Subcutaneous abdominal adipose tissue (tissue), 5 donors: Measurements from ENCODE around the gene MDH1B.
"Not testable (repeated sequence)": the region's sequence is repeated elsewhere in the genome, so short reads cannot be mapped to it uniquely, and the experiment has no call there.

Experiments used
- H3K27ac ChIP-seq: one replicate; pipeline ENCODE4 v1.7.0; 2013; ENCODE audit warnings: low read depth, mild to moderate bottlenecking, inconsistent platforms, low read length, moderate library complexity
- H3K27me3 ChIP-seq, 5 donors: one replicate each; pipeline ENCODE4 v1.7.0; 2013; ENCODE audit warnings: low read length in 5 of 5, inconsistent platforms in 1 of 5; ENCODE audit not compliant: control insufficient read depth in 5 of 5, insufficient read depth in 4 of 5
- H3K36me3 ChIP-seq, 5 donors: one replicate each; pipeline ENCODE4 v1.7.0; 2013; ENCODE audit warnings: low read length in 5 of 5; ENCODE audit not compliant: control insufficient read depth in 5 of 5, insufficient read depth in 5 of 5
- H3K4me1 ChIP-seq, 5 donors: one replicate each; pipeline ENCODE4 v1.7.0; 2013; ENCODE audit warnings: low read length in 5 of 5, mild to moderate bottlenecking in 3 of 5, moderate library complexity in 1 of 5; ENCODE audit not compliant: control insufficient read depth in 5 of 5, insufficient read depth in 5 of 5
- H3K4me3 ChIP-seq, 5 donors: one replicate each; pipeline ENCODE4 v1.7.0; 2013; ENCODE audit warnings: low read length in 5 of 5, low read depth in 1 of 5
- H3K9ac ChIP-seq, 5 donors: one replicate each; pipeline ENCODE4 v1.7.0; 2013; ENCODE audit warnings: low read length in 5 of 5, mild to moderate bottlenecking in 4 of 5, moderate library complexity in 3 of 5
- H3K9me3 ChIP-seq, 5 donors: one replicate each; pipeline ENCODE4 v1.7.0; 2013; ENCODE audit warnings: low read length in 5 of 5; ENCODE audit not compliant: control insufficient read depth in 5 of 5
- donor health status: healthy.
- donor health status: healthy.
- donor health status: healthy.
- donor health status: healthy.
- donor health status: healthy.

The MDH1B gene

DNA sequence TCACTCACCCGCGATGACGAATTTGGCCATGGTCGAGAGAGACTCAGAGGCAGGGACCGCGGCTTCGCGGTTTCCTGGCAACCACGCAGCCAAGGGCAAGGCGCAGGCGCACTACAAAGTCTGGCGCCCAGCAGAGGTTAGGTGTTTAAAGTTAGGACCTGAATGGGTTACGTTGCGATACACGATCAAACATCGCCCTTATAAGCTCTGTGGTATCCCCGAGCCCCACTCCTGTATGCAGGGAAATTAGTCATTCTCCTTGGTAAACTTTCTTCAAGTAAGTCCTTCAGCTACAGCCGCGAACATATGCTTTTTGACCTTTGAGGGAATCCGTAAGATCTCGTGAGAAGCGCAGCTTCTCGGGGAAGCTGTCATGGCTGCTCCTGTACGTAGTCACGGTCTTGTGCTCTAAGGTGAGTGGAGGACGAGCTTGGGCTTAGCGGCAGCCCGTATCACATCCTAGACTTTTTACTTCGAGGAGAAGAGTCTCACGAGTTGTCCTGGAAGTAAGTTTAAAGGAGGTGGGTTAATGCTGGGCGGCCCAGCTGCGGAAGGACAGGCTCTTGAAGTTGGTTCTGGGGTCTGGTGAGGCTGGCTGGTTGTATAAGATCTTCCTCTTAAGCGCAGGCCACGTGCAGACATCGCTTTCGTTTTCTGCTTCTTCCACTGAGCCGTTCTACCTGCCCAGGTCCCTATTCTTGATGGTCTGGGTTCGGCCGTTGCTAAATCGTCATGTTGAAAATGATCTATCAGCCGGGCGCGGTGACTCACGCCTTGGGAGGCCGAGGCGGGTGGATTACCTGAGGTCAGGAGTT is at the start of gene MDH1B, which contains the start of gene FASTKD2:
Gene MDH1B (minus strand): TSS at position 87 of the 815 bp plus-strand sequence. CDS start 57 bp downstream, at position 30.
Gene FASTKD2 (plus strand): TSS at position 365 of the 815 bp plus-strand sequence. CDS start 1,088 bp downstream, outside the sequence.
- Histone ChIP-seq H3K9me3 (no peaks in the 10 kb centered on the region), H3K4me3 (peak within 1 kb of the TSS; percentile 81 to 100 (median 93)), H3K9ac (peak within 1 kb of the TSS; percentile 78 to 98 (median 87)), H3K4me1 (peaks cover 1 to 16% (median 13%) of the 10 kb centered on the region in 5 donors), H3K27me3 (peaks cover 0 to 6% (median 0%) of the 10 kb centered on the region in 5 donors), H3K36me3 (peaks cover 4 to 14% (median 10%) of the 10 kb centered on the region in 5 donors), H3K27ac (peak within 1 kb of the TSS; percentile 96)

DNA sequence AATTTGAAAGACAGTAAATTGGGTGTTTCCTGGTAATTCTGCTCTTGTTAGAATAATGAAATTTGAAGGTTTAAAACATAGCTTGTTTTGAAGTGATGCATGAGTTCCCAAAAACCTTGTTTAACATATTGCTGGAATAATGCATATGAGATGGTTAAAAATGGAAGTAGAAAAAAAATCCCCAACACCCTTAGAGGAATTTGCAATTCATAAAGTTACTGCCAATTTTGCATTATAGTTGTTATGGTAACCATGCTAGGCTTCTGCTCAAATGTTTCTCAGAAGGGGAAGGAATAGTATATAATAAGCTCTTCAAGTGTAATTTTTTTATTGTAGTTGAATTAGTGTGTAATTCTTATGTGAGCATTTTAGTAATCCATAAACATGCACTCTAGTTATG is 49.4 kb upstream of the MDH1B start:
- H3K4me1 ChIP-seq = peaks cover 0 to 9% (median 0%) of the 10 kb centered on the region in 5 donors
- H3K9ac ChIP-seq = no peak overlapping the region
- H3K27ac ChIP-seq = no peak overlapping the region
- peaks cover 0 to 6% (median 0%) of the 10 kb centered on the region in 5 donors for H3K36me3 ChIP-seq
- H3K4me3 ChIP-seq = no peak overlapping the region
- H3K27me3 ChIP-seq = no peaks in the 10 kb centered on the region
- peaks cover 0 to 4% (median 0%) of the 10 kb centered on the region in 5 donors for H3K9me3 ChIP-seq

- H3K4me3 ChIP-seq, H3K9me3 ChIP-seq, H3K27ac ChIP-seq, H3K9ac ChIP-seq, H3K4me1 ChIP-seq, H3K36me3 ChIP-seq, H3K27me3 ChIP-seq: not testable (repeated sequence)
These were observed 47.3 kb upstream of the MDH1B start for GRCh38 chr2:206812471-206812870.

GRCh38 chr2:206807624-206808023 is 42.5 kb upstream of the MDH1B start:
- H3K4me3 ChIP-seq, H3K9ac ChIP-seq, H3K27ac ChIP-seq, H3K27me3 ChIP-seq, H3K9me3 ChIP-seq, H3K36me3 ChIP-seq: not testable (repeated sequence)
- peaks cover 0 to 12% (median 5%) of the 10 kb centered on the region in 5 donors for H3K4me1 ChIP-seq

DNA sequence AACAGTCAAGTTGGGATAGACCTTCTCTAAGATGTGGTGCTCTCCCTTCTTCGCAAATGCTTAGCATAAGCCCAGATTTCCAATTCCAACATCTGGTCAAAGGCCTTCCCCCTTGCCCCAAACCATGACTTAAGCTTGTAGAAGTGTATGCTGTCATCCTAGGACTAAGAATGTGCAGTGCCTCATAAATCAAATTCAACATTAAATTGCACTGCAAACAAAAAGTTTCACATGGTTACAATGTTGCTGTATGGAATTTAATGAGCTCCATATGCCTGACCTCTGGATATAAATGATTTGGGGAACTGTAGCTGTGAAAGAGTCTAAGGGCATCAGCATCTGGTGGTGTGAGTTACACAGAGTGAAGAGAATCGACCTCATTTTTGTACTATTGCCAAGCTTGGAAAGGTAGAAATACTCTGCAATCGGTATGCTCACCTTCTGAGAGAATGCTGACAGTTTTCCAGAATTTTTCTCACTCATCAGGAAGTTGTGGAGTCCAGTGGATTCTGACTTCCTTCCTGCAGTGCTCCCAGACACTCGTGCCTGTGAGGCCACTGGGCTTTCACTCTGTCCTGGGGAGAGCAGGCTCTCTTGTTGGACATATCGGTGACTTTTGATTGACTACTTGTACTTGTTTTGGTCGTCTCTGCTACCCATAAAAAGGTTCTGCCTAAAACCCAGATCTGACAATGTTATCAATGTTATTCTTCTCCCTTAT is 40.9 kb upstream of the MDH1B start:
- Histone ChIP-seq H3K4me1 (peaks cover 0 to 12% (median 5%) of the 10 kb centered on the region in 5 donors), H3K9ac (no peak overlapping the region), H3K27me3 (no peaks in the 10 kb centered on the region), H3K9me3 (no peaks in the 10 kb centered on the region), H3K4me3 (no peak overlapping the region), H3K27ac (peak overlapping the region; percentile 1), H3K36me3 (no peaks in the 10 kb centered on the region)

GRCh38 chr2:206804326-206804725 is 39.2 kb upstream of the MDH1B start:
- H3K4me1 ChIP-seq = peaks cover 2 to 20% (median 14%) of the 10 kb centered on the region in 5 donors
- no peak overlapping the region for H3K4me3 ChIP-seq
- H3K9ac ChIP-seq = no peak overlapping the region
- no peaks in the 10 kb centered on the region for H3K36me3 ChIP-seq
- peak overlapping the region; percentile 50 for H3K27ac ChIP-seq
- no peaks in the 10 kb centered on the region for H3K27me3 ChIP-seq
- no peaks in the 10 kb centered on the region for H3K9me3 ChIP-seq

GRCh38 chr2:206802654-206803514 is 37.8 kb upstream of the MDH1B start:
- no peak overlapping the region for H3K27ac ChIP-seq
- H3K27me3 ChIP-seq = no peaks in the 10 kb centered on the region
- no peaks in the 10 kb centered on the region for H3K36me3 ChIP-seq
- peak overlapping the region in 1 of 5 donors; percentile 7 for H3K9ac ChIP-seq
- no peaks in the 10 kb centered on the region for H3K9me3 ChIP-seq
- H3K4me1 ChIP-seq = peaks cover 2 to 26% (median 17%) of the 10 kb centered on the region in 5 donors
- H3K4me3 ChIP-seq = no peak overlapping the region

DNA sequence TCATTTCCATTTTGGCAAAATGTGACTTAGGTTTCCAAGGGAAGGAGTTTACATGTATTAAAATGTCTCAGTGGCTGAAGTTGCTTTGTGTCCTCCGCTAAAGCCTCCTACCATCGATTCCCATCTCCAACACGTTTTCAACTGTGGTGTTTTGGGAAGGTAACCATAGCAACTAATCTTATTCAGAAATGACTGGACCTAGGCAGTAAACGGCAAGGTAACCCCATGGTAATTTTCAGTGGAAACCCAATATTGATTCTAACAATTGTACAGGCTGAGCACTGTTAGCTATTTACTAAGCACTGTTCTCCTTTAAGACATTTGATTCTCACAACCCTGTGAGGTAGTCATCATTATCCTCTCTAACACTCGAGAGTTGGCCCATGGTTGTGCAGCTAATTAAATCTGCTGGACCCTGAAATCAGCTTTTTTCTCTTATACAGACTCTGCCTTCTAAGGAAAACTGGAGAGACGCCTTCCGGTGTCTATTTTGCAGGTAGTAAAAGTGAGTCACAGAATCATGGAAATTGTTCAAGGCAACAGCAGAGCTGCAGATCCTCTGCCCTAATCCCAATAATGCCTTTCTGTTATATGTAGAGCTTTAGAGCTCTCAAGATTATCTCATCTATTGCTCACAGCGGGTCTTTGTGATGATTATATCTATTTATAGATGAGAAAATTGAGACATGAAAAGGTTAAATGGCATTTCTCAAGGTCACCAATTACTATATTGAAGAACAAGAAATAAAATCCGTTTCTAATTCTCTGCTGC is 36.5 kb upstream of the MDH1B start:
- H3K9me3 ChIP-seq = no peaks in the 10 kb centered on the region
- H3K4me3 ChIP-seq = no peak overlapping the region
- H3K4me1 ChIP-seq = peaks cover 2 to 31% (median 17%) of the 10 kb centered on the region in 5 donors
- peaks cover 0 to under 1% (median 0%) of the 10 kb centered on the region in 5 donors for H3K36me3 ChIP-seq
- no peaks in the 10 kb centered on the region for H3K27me3 ChIP-seq
- no peak overlapping the region for H3K27ac ChIP-seq
- no peak overlapping the region for H3K9ac ChIP-seq
